Lung (tissue), 12 donors: ENCODE data around the gene ZNF521. TPM values are rescaled to one million over a fixed set of nuclear protein-coding genes. Genes with fewer than 3 reads are reported as not detected.

ENCODE experiments used
- ATAC-seq: fragments of 200-7000 bp; cut with Tn5 transposase; one replicate; pipeline ENCODE4 v1.9.1; 2020; ENCODE audit warnings: moderate number of reproducible peaks; ENCODE audit not compliant: insufficient read depth, low FRiP score
- DNase-seq, 3 donors: peaks; one replicate each; pipeline ENCODE4 v3.0.0-alpha.2; 2013 to 2017
- H3K27ac ChIP-seq, 2 donors: one replicate each; pipeline ENCODE4 v1.5.1; 2013; ENCODE audit warnings: mild to moderate bottlenecking in 2 of 2, moderate library complexity in 2 of 2, control low read depth in 1 of 2, inconsistent platforms in 1 of 2, low read depth in 1 of 2, low read length in 1 of 2
- H3K27me3 ChIP-seq, 3 donors: one replicate each; pipeline ENCODE4 v1.5.1; 2013; ENCODE audit warnings: low read length in 2 of 3; ENCODE audit not compliant: control insufficient read depth in 3 of 3, insufficient read depth in 3 of 3
- H3K36me3 ChIP-seq, 4 donors: one replicate each; pipeline ENCODE4 v1.5.1; 2013; ENCODE audit warnings: low read length in 4 of 4, mild to moderate bottlenecking in 1 of 4, moderate library complexity in 1 of 4; ENCODE audit not compliant: control insufficient read depth in 4 of 4, insufficient read depth in 4 of 4
- H3K4me1 ChIP-seq, 5 donors: one replicate each; pipeline ENCODE4 v1.5.1; 2013; ENCODE audit warnings: low read length in 5 of 5, mild to moderate bottlenecking in 2 of 5, moderate library complexity in 1 of 5; ENCODE audit not compliant: control insufficient read depth in 5 of 5, insufficient read depth in 5 of 5
- H3K4me3 ChIP-seq: one replicate; pipeline ENCODE4 v1.5.1; 2013; ENCODE audit warnings: mild to moderate bottlenecking, control low read depth, moderate library complexity
- H3K9ac ChIP-seq, 2 donors: one replicate each; pipeline ENCODE4 v1.5.1; 2013; ENCODE audit warnings: low read length in 2 of 2, control low read depth in 1 of 2; ENCODE audit not compliant: insufficient read depth in 1 of 2
- H3K9me3 ChIP-seq, 4 donors: one replicate each; pipeline ENCODE4 v1.5.1; 2013; ENCODE audit warnings: low read length in 3 of 4, mild to moderate bottlenecking in 1 of 4, moderate library complexity in 1 of 4; ENCODE audit not compliant: control insufficient read depth in 4 of 4, insufficient read depth in 3 of 4
- CTCF ChIP-seq: IDR thresholded peaks from 2 replicates; pipeline ENCODE4 v1.5.1; 2012; ENCODE audit warnings: mild to moderate bottlenecking; ENCODE audit errors: control extremely low read depth, extremely low read depth
- WGBS, 2 donors: extraction: QIAGEN DNeasy Blood & Tissue Kit; methylation state at CpG; one replicate each; pipeline ENCODE4 v1.1.7; 2013; 5-methylcytosine and 5-hydroxymethylcytosine counted together
- polyA plus RNA-seq, 2 donors: library from polyadenylated mRNA; stranded (reverse); fragments of 200-250 nt; gene quantifications; one replicate each; pipeline ENCODE4 v1.2.1, GENCODE V29; 2013
- total RNA-seq, 2 donors: library from RNA; depleted of rRNA in 1 of 2; stranded (reverse); fragments of >200 nt in 1 of 2; gene quantifications; one replicate each; pipeline ENCODE4 v1.2.1, GENCODE V29; 2014 to 2021
- donor health status: control.
- donor health status: control.
- donor health status: Bipolar disorder and iron deficiency.
- donor health status: healthy.
- donor health status: DM: yes; HTN: yes; CAD: no.

The ZNF521 gene
- total and polyA plus RNA-seq, 4 donors = 1.5 to 48.8 (median 10.7) TPM

- H3K9ac ChIP-seq = no peak overlapping the region
- H3K27ac ChIP-seq = no peak overlapping the region
- 90 to 97% methylated on average over 1 of the region's 1 CpG for WGBS, 2 donors
- ATAC-seq (no peak), DNase-seq (no peak)
- no peak overlapping the region for H3K4me3 ChIP-seq
- H3K36me3 ChIP-seq = peaks cover 0 to 10% (median under 1%) of the 10 kb centered on the region in 4 donors
- no peaks in the 10 kb centered on the region for H3K27me3 ChIP-seq
- H3K9me3 ChIP-seq = no peaks in the 10 kb centered on the region
- TF ChIP-seq CTCF = no peak
- H3K4me1 ChIP-seq = peaks cover 0 to 7% (median 0%) of the 10 kb centered on the region in 5 donors
Measured at GRCh38 chr18:25306671-25307070, 45.3 kb downstream of the ZNF521 start.

- no peaks in the 10 kb centered on the region for H3K9me3 ChIP-seq
- DNase-seq (no peak), ATAC-seq (no peak)
- peaks cover 0 to 7% (median 0%) of the 10 kb centered on the region in 5 donors for H3K4me1 ChIP-seq
- no peaks in the 10 kb centered on the region for H3K27me3 ChIP-seq
- no peak overlapping the region for H3K9ac ChIP-seq
- peaks cover 0 to 10% (median under 1%) of the 10 kb centered on the region in 4 donors for H3K36me3 ChIP-seq
- no peak overlapping the region for H3K27ac ChIP-seq
- no peak overlapping the region for H3K4me3 ChIP-seq
- no peak for TF ChIP-seq CTCF
Measured at GRCh38 chr18:25305584-25305983, 46.4 kb downstream of the ZNF521 start.

GRCh38 chr18:25300492-25300891 lies 51.5 kb downstream of the ZNF521 start:
- 92 to 96% methylated on average over 2 of the region's 2 CpGs for WGBS, 2 donors
- no peak for TF ChIP-seq CTCF
- H3K27me3 ChIP-seq = no peaks in the 10 kb centered on the region

More at GRCh38 chr18:25300492-25300891, 51.5 kb downstream of the ZNF521 start:
- Histone ChIP-seq H3K36me3 (peaks cover 0 to 3% (median 0%) of the 10 kb centered on the region in 4 donors), H3K9me3 (no peaks in the 10 kb centered on the region), H3K4me3 (no peak overlapping the region), H3K9ac (no peak overlapping the region), H3K27ac (no peak overlapping the region), H3K4me1 (peaks cover 0 to 12% (median 0%) of the 10 kb centered on the region in 5 donors)
- DNase-seq (no peak), ATAC-seq (no peak)
